HEK293 (cell line): Measurements from ENCODE around the gene GSC2.

Experiments
- CTCF ChIA-PET: fragments of 350-600 bp; formaldehyde crosslinking; extraction: SDS; loops from one replicate; lab custom pipeline; 2021; ENCODE audit warnings: antibody characterized with exemption; lab: Yijun Ruan, JAX
- POLR2A ChIA-PET: fragments of 300-600 bp; formaldehyde crosslinking; extraction: SDS; loops from one replicate; lab custom pipeline; 2020; ENCODE audit warnings: antibody characterized with exemption, inconsistent platforms; lab: Yijun Ruan, JAX
- H3K27ac ChIP-seq: fragments of 200-500 bp; sonication (Bioruptor generic); 2 replicates; pipeline ENCODE4 v1.5.1; 2014; ENCODE audit warnings: low read depth, low read length, control low read depth, inconsistent platforms; ENCODE audit errors: extremely low read depth
- H3K36me3 ChIP-seq, 2 experiments: fragments of 200-500 bp in 1 of 2; sonication (Bioruptor generic) in 1 of 2; 1 replicate in 1 of 2; 2 replicates in 1 of 2; pipeline ENCODE4 v1.5.1; 2014 to 2017; ENCODE audit warnings: inconsistent platforms in 2 of 2, low read length in 2 of 2; ENCODE audit not compliant: control insufficient read depth in 2 of 2, insufficient read depth in 1 of 2
- H3K4me1 ChIP-seq: fragments of 200-500 bp; sonication (Bioruptor generic); 2 replicates; pipeline ENCODE4 v1.5.1; 2014; ENCODE audit warnings: mild to moderate bottlenecking, low read length, inconsistent platforms; ENCODE audit not compliant: control insufficient read depth, insufficient read depth
- H3K4me3 ChIP-seq: 2 replicates; pipeline ENCODE4 v1.5.1; 2011; ENCODE audit warnings: low read depth, mild to moderate bottlenecking, control low read depth, low read length, moderate library complexity
- H3K9me3 ChIP-seq: fragments of 200-500 bp; sonication (Bioruptor generic); 2 replicates; pipeline ENCODE4 v1.5.1; 2014; ENCODE audit warnings: low read depth, low read length, inconsistent platforms; ENCODE audit not compliant: control insufficient read depth, insufficient read depth
- EGR2 ChIP-seq: fragments of 450-650 bp; formaldehyde crosslinking; IDR thresholded peaks from 2 replicates; pipeline ENCODE4 v1.5.1; 2016; ENCODE audit warnings: low read depth, missing biosample characterization, missing genetic modification characterization
- FEZF1 ChIP-seq: fragments of 450-650 bp; formaldehyde crosslinking; IDR thresholded peaks from 2 replicates; pipeline ENCODE4 v1.5.1; 2016; ENCODE audit warnings: missing biosample characterization, missing genetic modification characterization
- KLF8 ChIP-seq: fragments of 450-650 bp; formaldehyde crosslinking; IDR thresholded peaks from 2 replicates; pipeline ENCODE4 v1.5.1; 2016; ENCODE audit warnings: missing biosample characterization, missing genetic modification characterization
- KLF9 ChIP-seq: fragments of 450-650 bp; formaldehyde crosslinking; IDR thresholded peaks from 2 replicates; pipeline ENCODE4 v1.5.1; 2016; ENCODE audit warnings: missing biosample characterization, missing genetic modification characterization, low read depth
- PBX3 ChIP-seq: sonication (generic); formaldehyde crosslinking; IDR thresholded peaks from 2 replicates; pipeline ENCODE4 v1.8.1; 2022; ENCODE audit warnings: mild to moderate bottlenecking, moderate library complexity, missing genetic modification reagents
- SCRT1 ChIP-seq: fragments of 450-650 bp; formaldehyde crosslinking; IDR thresholded peaks from 2 replicates; pipeline ENCODE4 v1.5.1; 2016; ENCODE audit warnings: missing biosample characterization, missing genetic modification characterization, borderline replicate concordance
- WT1 ChIP-seq: fragments of 450-650 bp; formaldehyde crosslinking; IDR thresholded peaks from 2 replicates; pipeline ENCODE4 v1.5.1; 2016; ENCODE audit warnings: missing biosample characterization, missing genetic modification characterization
- ZBTB17 ChIP-seq: fragments of 450-650 bp; formaldehyde crosslinking; IDR thresholded peaks from 2 replicates; pipeline ENCODE4 v1.5.1; 2016; ENCODE audit warnings: missing biosample characterization, missing genetic modification characterization
- ZBTB20 ChIP-seq: fragments of 450-650 bp; formaldehyde crosslinking; IDR thresholded peaks from 2 replicates; pipeline ENCODE4 v1.5.1; 2016; ENCODE audit warnings: missing biosample characterization, missing genetic modification characterization
- ZFHX2 ChIP-seq: fragments of 450-650 bp; formaldehyde crosslinking; conservative IDR thresholded peaks from 2 replicates; pipeline ENCODE4 v1.5.1; 2016; ENCODE audit warnings: missing biosample characterization, missing genetic modification characterization
- ZIC2 ChIP-seq: fragments of 450-650 bp; formaldehyde crosslinking; IDR thresholded peaks from 2 replicates; pipeline ENCODE4 v1.5.1; 2016; ENCODE audit warnings: missing biosample characterization, missing genetic modification characterization
- ZNF114 ChIP-seq: fragments of 450-650 bp; formaldehyde crosslinking; IDR thresholded peaks from 2 replicates; pipeline ENCODE4 v1.5.0; 2017; ENCODE audit warnings: missing biosample characterization, missing genetic modification characterization
- ZNF133 ChIP-seq: fragments of 450-650 bp; formaldehyde crosslinking; IDR thresholded peaks from 2 replicates; pipeline ENCODE4 v1.5.1; 2016; ENCODE audit warnings: missing biosample characterization, missing genetic modification characterization
- ZNF138 ChIP-seq: fragments of 450-650 bp; formaldehyde crosslinking; IDR thresholded peaks from 2 replicates; pipeline ENCODE4 v1.5.1; 2016; ENCODE audit warnings: missing biosample characterization, missing genetic modification characterization, borderline replicate concordance
- ZNF155 ChIP-seq: fragments of 450-650 bp; formaldehyde crosslinking; IDR thresholded peaks from 2 replicates; pipeline ENCODE4 v1.5.1; 2016; ENCODE audit warnings: missing biosample characterization, missing genetic modification characterization
- ZNF175 ChIP-seq: fragments of 450-650 bp; formaldehyde crosslinking; IDR thresholded peaks from 2 replicates; pipeline ENCODE4 v1.5.1; 2016; ENCODE audit warnings: missing biosample characterization, missing genetic modification characterization
- ZNF24 ChIP-seq: fragments of 450-650 bp; formaldehyde crosslinking; IDR thresholded peaks from 2 replicates; pipeline ENCODE4 v1.5.1; 2016; ENCODE audit warnings: missing biosample characterization, missing genetic modification characterization
- ZNF529 ChIP-seq: fragments of 450-650 bp; formaldehyde crosslinking; IDR thresholded peaks from 2 replicates; pipeline ENCODE4 v1.5.1; 2017; ENCODE audit warnings: missing genetic modification characterization, missing biosample characterization; ENCODE audit not compliant: insufficient replicate concordance
- ZNF548 ChIP-seq: fragments of 450-650 bp; formaldehyde crosslinking; IDR thresholded peaks from 2 replicates; pipeline ENCODE4 v1.5.1; 2016; ENCODE audit warnings: missing biosample characterization, missing genetic modification characterization
- ZNF596 ChIP-seq: fragments of 450-650 bp; IDR thresholded peaks from 2 replicates; pipeline ENCODE4 v1.5.0; 2018; ENCODE audit warnings: missing biosample characterization, mild to moderate bottlenecking, missing genetic modification characterization, moderate library complexity
- TF ChIP-seq, protein P1 (sequence below): fragments of 450-650 bp; formaldehyde crosslinking; optimal IDR thresholded peaks from 2 replicates; pipeline ENCODE3; 2016; ENCODE audit warnings: missing biosample characterization, mild to moderate bottlenecking, missing genetic modification characterization
- TF ChIP-seq, protein P2 (sequence below): fragments of 450-650 bp; formaldehyde crosslinking; IDR thresholded peaks from 2 replicates; pipeline ENCODE4 v1.5.1; 2016; ENCODE audit warnings: missing biosample characterization, missing genetic modification characterization
- TF ChIP-seq, protein P3 (sequence below): fragments of 450-650 bp; formaldehyde crosslinking; IDR thresholded peaks from 2 replicates; pipeline ENCODE4 v1.5.1; 2016; ENCODE audit warnings: missing biosample characterization, missing genetic modification characterization, borderline replicate concordance

GSC2 gene

DNA sequence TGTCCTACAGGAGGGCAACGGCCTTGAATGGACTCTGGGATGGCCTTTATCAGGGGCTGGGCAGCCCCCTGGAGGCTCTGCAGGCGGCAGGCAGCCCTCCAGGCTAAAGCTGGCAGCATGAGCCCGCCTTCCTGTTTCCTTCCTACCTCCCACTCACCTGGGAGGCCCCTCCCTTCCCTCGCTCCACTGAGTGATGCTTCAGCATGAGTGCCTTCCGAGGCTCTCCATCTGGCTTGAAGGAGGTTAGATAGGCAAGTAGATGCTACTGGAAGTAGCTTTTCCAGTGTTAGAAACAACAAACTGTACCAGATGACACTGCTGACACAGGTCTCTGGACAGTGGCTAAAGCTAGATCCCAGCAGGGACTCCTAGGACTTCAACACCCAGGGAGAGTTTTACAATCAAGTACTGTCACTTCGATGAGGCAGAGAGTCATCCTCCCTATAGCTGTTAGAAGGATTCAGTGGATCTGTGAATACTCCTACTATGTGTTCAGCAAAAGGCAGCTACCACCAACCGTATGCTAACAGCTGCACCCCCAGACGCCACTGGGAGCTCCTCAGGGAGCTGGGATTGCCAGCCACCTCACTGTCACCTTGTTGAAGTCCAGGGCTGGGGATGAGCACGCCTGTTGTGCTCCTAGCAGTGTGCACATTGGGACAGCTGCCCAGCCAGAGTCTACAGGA lies 32.5 kb upstream of the GSC2 start:
- ChIA-PET CTCF (interaction anchor here (0.6 to 2.5 kb wide), 3 partner anchors 8 to 109 kb away, joined by 3 to 8 read pairs (median 3); partner anchors contain the start of genes CLTCL1 and ESS2), POLR2A (no interaction called here)
- H3K9me3 ChIP-seq = no peaks in the 10 kb centered on the region
- TF ChIP-seq, protein P1, sequence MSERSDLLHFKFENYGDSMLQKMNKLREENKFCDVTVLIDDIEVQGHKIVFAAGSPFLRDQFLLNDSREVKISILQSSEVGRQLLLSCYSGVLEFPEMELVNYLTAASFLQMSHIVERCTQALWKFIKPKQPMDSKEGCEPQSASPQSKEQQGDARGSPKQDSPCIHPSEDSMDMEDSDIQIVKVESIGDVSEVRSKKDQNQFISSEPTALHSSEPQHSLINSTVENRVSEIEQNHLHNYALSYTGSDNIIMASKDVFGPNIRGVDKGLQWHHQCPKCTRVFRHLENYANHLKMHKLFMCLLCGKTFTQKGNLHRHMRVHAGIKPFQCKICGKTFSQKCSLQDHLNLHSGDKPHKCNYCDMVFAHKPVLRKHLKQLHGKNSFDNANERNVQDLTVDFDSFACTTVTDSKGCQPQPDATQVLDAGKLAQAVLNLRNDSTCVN = no peak
- TF ChIP-seq, protein P2, sequence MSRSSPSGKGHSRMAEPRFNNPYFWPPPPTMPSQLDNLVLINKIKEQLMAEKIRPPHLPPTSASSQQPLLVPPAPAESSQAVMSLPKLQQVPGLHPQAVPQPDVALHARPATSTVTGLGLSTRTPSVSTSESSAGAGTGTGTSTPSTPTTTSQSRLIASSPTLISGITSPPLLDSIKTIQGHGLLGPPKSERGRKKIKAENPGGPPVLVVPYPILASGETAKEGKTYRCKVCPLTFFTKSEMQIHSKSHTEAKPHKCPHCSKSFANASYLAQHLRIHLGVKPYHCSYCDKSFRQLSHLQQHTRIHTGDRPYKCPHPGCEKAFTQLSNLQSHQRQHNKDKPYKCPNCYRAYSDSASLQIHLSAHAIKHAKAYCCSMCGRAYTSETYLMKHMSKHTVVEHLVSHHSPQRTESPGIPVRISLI (tag by site-specific recombination) = no peak
- no peak for TF ChIP-seq ZNF133 (tag by site-specific recombination)
- no peak for TF ChIP-seq ZNF138
- no peak for TF ChIP-seq KLF9 (tag by site-specific recombination)
- no peak for TF ChIP-seq KLF8
- no peak for TF ChIP-seq ZNF596
- no peak for TF ChIP-seq PBX3 (CRISPR knock-in tag)
- TF ChIP-seq SCRT1 (tag by site-specific recombination) = no peak
- TF ChIP-seq EGR2 (tag by site-specific recombination) = peak; percentile 35; the same call in 1 of the 2 replicates
- no peak for TF ChIP-seq ZNF114 (tag by site-specific recombination)
- TF ChIP-seq ZBTB17 (tag by site-specific recombination) = no peak
- TF ChIP-seq ZNF529 (tag by site-specific recombination) = no peak
- TF ChIP-seq FEZF1 (tag by site-specific recombination) = no peak
- no peak for TF ChIP-seq ZNF548 (tag by site-specific recombination)
- TF ChIP-seq ZNF155 = no peak
- peak; percentile 22; the same call in 1 of the 2 replicates for TF ChIP-seq ZIC2 (tag by site-specific recombination)
- no peak for TF ChIP-seq ZNF175
- TF ChIP-seq, protein P3, sequence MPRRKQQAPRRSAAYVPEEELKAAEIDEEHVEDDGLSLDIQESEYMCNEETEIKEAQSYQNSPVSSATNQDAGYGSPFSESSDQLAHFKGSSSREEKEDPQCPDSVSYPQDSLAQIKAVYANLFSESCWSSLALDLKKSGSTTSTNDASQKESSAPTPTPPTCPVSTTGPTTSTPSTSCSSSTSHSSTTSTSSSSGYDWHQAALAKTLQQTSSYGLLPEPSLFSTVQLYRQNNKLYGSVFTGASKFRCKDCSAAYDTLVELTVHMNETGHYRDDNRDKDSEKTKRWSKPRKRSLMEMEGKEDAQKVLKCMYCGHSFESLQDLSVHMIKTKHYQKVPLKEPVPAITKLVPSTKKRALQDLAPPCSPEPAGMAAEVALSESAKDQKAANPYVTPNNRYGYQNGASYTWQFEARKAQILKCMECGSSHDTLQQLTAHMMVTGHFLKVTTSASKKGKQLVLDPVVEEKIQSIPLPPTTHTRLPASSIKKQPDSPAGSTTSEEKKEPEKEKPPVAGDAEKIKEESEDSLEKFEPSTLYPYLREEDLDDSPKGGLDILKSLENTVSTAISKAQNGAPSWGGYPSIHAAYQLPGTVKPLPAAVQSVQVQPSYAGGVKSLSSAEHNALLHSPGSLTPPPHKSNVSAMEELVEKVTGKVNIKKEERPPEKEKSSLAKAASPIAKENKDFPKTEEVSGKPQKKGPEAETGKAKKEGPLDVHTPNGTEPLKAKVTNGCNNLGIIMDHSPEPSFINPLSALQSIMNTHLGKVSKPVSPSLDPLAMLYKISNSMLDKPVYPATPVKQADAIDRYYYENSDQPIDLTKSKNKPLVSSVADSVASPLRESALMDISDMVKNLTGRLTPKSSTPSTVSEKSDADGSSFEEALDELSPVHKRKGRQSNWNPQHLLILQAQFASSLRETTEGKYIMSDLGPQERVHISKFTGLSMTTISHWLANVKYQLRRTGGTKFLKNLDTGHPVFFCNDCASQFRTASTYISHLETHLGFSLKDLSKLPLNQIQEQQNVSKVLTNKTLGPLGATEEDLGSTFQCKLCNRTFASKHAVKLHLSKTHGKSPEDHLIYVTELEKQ (tag by site-specific recombination) = no peak
- TF ChIP-seq ZBTB20 (tag by site-specific recombination) = no peak
- no peak for TF ChIP-seq ZNF24 (tag by site-specific recombination)
- peak; percentile 37; the same call in 1 of the 2 replicates for TF ChIP-seq ZFHX2 (tag by site-specific recombination)
- TF ChIP-seq WT1 (tag by site-specific recombination) = no peak
- no peak overlapping the region for H3K4me3 ChIP-seq
- no peak overlapping the region for H3K27ac ChIP-seq
- H3K4me1 ChIP-seq = no peaks in the 10 kb centered on the region
- H3K36me3 ChIP-seq = peaks cover 0 to 11% of the 10 kb centered on the region in 2 experiments; a peak in 1 of 3 replicates
